ENCODE measurements around the gene SYAP1. TPM values are rescaled to one million over a fixed set of nuclear protein-coding genes. Genes with fewer than 3 reads are reported as not detected.
"Not testable (repeated sequence)": the region's sequence is repeated elsewhere in the genome, so short reads cannot be mapped to it uniquely, and the experiment has no call there.

SYAP1 gene
- total RNA-seq, 1 experiment from 2014 or later, result 26.2 TPM

GRCh38 chrX:16725072-16725471 is 5.7 kb downstream of the SYAP1 start:
- no peak for DNase-seq (ENCODE audit: low read depth)

GRCh38 chrX:16726347-16726988 is 7.1 kb downstream of the SYAP1 start:
- not testable (repeated sequence) for DNase-seq (ENCODE audit: low read depth)

- no peak for DNase-seq (ENCODE audit: low read depth)
These were observed 8.2 kb downstream of the SYAP1 start for GRCh38 chrX:16727637-16728036.

DNA sequence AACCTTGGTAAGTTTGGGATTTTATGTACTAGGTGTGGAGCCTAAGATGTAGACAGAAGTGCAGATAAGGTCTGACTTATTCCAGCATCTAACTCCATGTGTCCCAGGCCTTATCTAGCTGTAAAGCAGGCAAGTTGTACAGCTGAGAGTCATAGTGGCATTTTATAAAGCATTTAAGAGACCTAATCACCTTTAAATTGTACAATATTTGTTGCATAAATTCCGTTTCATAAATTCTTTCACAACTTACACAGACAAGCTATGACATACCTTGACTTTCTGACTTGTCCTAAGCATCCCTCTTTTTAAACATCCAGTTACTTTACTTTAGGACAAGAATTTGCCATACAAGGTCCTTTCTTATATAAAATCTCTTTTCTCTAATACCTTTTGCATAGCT is 11.0 kb downstream of the SYAP1 start:
- no peak for DNase-seq (ENCODE audit: low read depth)

- DNase-seq (ENCODE audit: low read depth), result no peak
These were observed 13.6 kb downstream of the SYAP1 start for GRCh38 chrX:16733013-16733412.

- DNase-seq (ENCODE audit: low read depth), result no peak
These were observed 17.6 kb downstream of the SYAP1 start for GRCh38 chrX:16737024-16737423.

DNA sequence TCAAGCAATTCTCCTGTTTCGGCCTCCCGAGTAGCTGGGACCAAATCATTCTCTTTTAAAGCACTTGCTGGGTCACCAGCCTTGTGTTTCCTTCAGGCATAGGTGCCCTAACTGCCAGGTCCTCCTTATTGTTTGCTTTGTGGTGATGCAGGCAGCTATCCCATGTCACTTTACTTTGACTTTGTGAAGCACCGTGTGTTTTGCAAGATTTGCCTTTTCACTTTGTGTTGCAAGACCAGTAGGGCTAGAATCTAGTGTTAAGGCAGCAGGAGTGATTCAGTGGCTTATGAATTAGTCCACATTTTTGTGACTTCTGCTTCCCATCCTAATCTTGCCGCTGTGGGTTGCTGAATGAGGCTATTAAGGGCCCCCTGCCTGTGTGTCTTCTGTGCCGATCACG is 20.2 kb downstream of the SYAP1 start:
- no peak for DNase-seq (ENCODE audit: low read depth)

DNA sequence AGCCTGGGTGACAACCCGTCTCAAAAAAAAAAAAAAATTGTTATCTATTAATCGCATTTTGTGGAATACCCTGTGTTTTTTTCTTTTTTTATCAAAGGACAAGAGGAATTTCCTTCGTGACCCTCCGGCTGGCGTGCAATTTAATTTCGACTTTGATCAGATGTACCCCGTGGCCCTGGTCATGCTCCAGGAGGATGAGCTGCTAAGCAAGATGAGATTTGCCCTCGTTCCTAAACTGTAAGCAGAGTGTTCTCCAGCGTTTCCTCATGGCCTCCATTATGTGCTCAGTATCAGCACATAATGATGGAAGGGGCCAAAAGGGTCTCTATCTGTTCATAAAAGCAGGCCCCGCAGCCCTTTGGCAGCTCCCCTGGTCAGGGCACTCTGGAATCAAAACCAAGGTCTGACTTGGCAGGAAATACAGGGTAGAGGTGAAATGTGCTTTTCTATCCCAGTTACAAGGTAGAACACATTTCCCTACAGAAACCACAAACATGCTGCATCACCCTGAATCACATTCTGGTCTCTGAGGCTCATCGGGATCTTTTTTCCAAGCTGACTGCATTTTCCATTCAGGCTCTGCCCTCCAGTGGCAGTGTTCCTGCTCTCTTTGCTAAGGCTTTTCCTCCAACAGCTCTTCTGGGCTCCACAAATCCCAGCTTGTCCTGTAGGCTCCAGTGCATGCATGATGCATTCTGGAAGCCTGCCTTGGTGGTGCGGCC is 24.4 kb downstream of the SYAP1 start:
- DNase-seq (ENCODE audit: low read depth), result peak; percentile 84

- DNase-seq (ENCODE audit: low read depth), result no peak
These were observed 25.7 kb downstream of the SYAP1 start for GRCh38 chrX:16745102-16745501.

- no peak for DNase-seq (ENCODE audit: low read depth)
These were observed 26.2 kb downstream of the SYAP1 start for GRCh38 chrX:16745659-16746058.

DNA sequence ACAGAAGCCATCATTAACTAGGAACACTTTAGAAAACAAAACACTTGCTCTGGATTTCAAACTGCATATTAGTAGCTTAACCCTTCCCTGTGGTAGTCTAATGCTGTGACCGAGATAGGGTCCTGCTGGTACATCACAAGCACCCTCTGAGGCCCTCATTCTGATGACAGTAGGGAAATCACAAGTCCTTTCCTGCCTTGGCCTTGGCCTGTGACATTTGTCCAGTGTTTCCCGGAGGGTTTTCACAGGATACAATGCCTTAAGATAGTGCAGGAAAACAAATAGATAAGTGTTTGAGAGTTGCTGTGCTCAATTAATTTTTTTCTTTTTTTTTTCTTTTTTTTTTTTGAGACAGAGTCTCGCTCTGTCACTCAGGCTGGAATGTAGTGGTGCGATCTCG is 29.0 kb downstream of the SYAP1 start:
- DNase-seq (ENCODE audit: low read depth), result no peak

DNA sequence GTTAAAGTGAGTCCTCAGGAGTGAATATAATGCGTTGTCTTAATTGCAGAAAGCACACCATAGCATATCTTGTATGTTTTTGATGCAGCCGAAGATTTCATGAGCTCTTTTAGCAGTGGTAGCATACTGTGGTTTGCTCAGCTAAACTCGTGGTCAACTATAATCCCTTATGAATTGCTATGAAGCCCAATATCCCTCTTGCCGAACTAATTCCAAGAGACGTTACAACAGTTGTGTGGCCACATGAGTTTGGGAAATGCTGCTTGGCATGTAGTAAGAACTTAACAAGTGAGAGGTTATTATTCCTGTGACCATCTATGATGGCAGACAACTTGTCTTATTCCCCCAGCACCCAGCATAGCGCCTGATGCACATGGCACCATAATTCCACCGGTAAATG is 30.7 kb downstream of the SYAP1 start:
- no peak for DNase-seq (ENCODE audit: low read depth)

DNA sequence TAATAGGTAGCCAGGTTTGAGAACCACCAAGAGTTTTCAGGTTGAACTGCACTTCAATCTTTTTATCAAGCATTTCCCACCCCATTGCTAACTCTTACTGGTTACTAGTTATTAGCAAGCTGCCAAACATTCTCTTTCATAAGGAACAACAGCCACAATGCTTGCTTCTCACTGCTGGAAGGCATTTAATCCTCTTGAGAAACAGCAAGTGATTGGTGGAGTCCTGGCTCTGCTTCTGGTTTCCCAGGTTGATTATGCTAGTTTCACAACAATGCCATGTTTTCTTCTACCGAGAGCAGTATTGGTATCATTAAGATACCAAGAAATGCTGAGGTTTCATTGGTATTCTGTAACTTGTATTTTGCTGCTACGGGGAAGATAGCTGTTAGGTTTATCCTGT is 34.6 kb downstream of the SYAP1 start:
- DNase-seq (ENCODE audit: low read depth), result no peak

GRCh38 chrX:16756724-16757123 is 37.3 kb downstream of the SYAP1 start:
- DNase-seq (ENCODE audit: low read depth), result no peak

- not testable (repeated sequence) for DNase-seq (ENCODE audit: low read depth)
These were observed 42.1 kb downstream of the SYAP1 start for GRCh38 chrX:16761500-16761899.

- no peak for DNase-seq (ENCODE audit: low read depth)
These were observed 43.2 kb downstream of the SYAP1 start for GRCh38 chrX:16762579-16762978.

DNA sequence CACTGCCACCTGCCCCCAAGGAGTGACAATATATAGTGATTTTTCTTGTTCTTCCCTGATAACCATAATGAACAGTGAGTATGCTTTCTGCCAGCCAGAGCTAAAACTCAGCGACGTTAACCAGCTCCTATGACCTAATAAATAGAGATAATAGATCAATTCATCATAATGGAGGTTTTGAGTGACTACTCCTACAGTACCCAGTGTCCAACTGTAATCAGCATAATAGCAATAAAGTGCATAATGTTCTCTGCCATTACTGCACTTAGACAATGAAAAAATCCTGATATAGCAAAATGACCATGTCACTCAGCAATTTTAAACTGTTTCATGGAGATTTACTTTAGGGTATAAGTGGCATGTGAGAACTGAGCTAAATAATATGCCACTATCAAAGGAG is 46.2 kb downstream of the SYAP1 start:
- DNase-seq (ENCODE audit: low read depth), result no peak

- DNase-seq (ENCODE audit: low read depth), result no peak
These were observed 51.6 kb downstream of the SYAP1 start for GRCh38 chrX:16770970-16771482.

DNA sequence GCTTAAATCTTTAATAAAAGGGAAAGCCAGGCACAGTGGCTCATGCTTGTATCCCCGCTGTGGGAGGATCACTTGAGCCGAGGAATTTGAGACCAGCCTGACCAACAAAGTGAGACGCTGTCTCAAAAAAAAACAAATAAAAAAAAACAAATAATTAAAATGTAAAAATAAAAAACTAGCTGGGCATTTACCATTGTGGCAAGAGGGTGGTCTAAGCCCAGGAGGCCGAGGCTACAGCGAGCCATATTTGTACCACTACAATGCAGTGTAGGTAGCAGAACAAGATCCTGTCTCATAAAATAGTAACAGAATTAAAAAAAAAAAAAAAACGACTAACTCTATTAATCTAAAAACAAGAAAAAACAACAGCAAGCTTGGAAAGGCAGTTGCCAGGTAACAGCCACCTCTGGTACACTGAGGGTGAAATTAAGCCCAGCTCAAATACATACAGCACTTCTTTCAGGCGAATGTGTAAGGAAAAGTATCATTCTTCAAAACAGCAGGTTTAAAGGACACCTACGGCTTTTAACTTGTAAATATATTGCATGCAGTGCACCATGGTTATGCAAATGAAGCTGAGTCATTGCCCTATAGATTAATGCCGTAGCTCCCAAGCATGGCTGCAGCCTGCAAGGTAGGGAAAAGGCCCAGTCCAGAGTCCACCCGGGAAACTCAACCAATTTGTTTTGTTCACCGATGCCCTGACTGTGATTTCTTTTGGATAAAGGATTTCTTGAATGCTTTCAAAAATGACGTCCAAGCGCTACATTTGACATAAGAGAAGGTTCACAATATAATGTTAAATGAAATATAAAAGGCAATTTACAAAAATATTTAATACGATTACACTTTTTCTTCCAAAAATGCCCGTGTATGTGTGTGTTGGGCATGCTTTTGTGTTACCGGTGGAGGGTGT is 52.3 kb downstream of the SYAP1 start:
- DNase-seq (ENCODE audit: low read depth), result peak; percentile 30

- DNase-seq (ENCODE audit: low read depth), result no peak
These were observed 53.0 kb downstream of the SYAP1 start for GRCh38 chrX:16772460-16772859.

DNA sequence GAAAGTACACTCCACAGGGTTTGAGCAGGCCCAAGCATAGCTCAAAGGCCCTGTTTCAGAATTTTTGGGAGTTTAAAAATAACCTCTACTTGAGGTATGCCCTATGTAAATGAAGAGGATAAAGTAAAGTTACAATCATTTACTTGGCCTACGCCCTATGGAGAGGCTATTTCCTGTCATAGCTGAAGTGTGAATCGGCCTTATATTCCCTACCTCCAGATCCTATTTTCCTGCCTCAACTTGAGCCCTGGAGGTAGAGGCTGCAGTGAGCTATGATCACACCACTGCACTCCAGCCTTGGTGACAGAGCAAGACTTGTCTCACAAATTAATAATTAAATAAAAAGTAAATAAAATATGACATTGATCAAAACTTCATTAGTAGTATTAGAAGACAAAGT is 55.3 kb downstream of the SYAP1 start:
- no peak for DNase-seq (ENCODE audit: low read depth)

GRCh38 chrX:16778545-16778944 is 59.1 kb downstream of the SYAP1 start:
- no peak for DNase-seq (ENCODE audit: low read depth)

Measured in LHCN-M2 (cell line).